Ramos (cell line): ENCODE data around the gene SPATS2.
"Not testable (repeated sequence)": the region's sequence is repeated elsewhere in the genome, so short reads cannot be mapped to it uniquely, and the experiment has no call there.

Experiments used
- in situ Hi-C: fragments of 300-500 bp; cut with MboI; formaldehyde crosslinking; loops from one replicate; pipeline ENCODE4 v1.14.3; 2022; ENCODE audit warnings: low sequenced_read_pairs; ENCODE audit not compliant: unreplicated experiment

Gene SPATS2

GRCh38 chr12:49367381-49368239 is at the start of gene SPATS2:
Gene SPATS2, plus strand, starts transcription at chr12:49367462. Its CDS starts 93,551 bp downstream, at chr12:49461013.
- in situ Hi-C loops, result loop anchor here (10.0 kb wide), 1 partner anchor 157 kb away; no protein-coding TSS in a partner anchor

- in situ Hi-C loops, result not testable (repeated sequence)
These were observed 46.7 kb upstream of the SPATS2 start for GRCh38 chr12:49320411-49321103.

DNA sequence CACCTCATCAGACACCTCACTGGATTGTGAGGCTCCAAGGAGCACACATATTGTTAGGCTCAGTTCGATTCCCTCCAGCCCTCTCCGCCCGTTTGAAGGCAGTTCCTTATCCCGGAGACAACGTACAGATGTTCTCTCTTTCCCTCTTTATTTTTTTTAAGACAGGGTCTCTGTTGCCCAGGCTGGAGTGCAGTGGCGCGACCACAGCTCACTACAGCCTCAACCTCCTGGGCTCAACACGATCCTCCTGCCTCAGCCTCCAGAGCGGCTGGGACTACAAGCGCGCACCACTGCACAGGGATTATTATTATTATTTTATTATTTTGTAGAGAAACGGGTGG is 44.9 kb upstream of the SPATS2 start:
- in situ Hi-C loops, result no loop called here

- in situ Hi-C loops, result no loop called here
These were observed 44.3 kb upstream of the SPATS2 start, which contains the start of gene TROAP for GRCh38 chr12:49322708-49323523. Gene TROAP, plus strand, starts transcription at chr12:49323255. Its CDS starts 354 bp downstream, at chr12:49323609.

DNA sequence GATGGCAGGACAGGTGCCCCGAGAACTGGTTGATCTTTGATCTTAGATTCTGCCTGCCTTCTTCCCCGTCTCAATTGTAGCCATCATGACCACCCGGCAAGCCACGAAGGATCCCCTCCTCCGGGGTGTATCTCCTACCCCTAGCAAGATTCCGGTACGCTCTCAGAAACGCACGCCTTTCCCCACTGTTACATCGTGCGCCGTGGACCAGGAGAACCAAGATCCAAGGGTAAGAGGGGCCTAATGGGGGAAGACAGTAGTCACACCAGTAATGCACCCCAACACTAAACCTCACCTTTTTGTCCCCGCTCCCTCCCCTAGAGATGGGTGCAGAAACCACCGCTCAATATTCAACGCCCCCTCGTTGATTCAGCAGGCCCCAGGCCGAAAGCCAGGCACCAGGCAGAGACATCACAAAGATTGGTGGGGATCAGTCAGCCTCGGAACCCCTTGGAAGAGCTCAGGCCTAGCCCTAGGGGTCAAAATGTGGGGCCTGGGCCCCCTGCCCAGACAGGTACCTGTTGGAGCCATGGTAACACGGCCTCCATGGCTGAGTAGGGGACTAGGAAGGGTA is 43.7 kb upstream of the SPATS2 start:
- in situ Hi-C loops, result no loop called here

GRCh38 chr12:49325606-49326005 is 41.7 kb upstream of the SPATS2 start:
- in situ Hi-C loops, result no loop called here

- in situ Hi-C loops, result no loop called here
These were observed 39.9 kb upstream of the SPATS2 start for GRCh38 chr12:49327368-49327767.

DNA sequence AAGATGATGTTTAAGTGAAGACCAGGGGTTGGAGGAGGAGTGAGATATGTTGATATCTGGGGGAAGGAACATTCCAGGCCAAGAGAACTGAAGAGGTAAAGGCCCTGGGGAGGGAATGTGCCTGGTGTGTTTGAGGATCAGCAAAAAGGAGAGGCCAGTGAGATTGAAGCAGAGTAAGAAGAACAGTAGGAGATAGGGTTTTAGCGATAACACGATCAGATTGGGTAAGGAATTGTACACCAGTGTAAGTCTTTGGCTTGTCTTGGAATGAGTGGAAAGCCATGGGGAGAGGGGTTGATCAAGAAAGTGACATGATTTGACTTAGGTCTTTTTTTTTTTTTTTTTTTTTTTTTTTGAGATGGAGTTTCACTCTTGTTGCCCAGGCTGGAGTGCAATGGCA is 39.4 kb upstream of the SPATS2 start:
- in situ Hi-C loops, result no loop called here

DNA sequence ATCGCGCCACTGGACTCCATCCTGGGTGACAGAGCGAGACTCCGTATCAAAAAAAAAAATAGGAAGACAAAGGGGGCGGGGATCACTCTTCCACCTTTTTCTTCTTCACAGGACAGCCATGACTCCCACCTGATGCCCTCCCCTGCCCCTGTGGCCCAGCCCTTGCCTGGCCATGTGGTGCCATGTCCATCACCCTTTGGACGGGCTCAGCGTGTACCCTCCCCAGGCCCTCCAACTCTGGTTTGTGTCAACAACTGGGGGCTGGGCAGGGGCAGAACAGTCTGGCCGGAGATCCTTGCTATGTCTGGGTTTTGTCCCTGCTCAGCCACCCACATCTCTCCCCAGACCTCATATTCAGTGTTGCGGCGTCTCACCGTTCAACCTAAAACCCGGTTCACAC is 38.4 kb upstream of the SPATS2 start:
- in situ Hi-C loops, result no loop called here

GRCh38 chr12:49330032-49330619 is 37.1 kb upstream of the SPATS2 start:
- in situ Hi-C loops, result no loop called here

- in situ Hi-C loops, result no loop called here
These were observed 36.5 kb upstream of the SPATS2 start for GRCh38 chr12:49330631-49331379.

- in situ Hi-C loops, result no loop called here
These were observed 35.7 kb upstream of the SPATS2 start for GRCh38 chr12:49331380-49332222.

DNA sequence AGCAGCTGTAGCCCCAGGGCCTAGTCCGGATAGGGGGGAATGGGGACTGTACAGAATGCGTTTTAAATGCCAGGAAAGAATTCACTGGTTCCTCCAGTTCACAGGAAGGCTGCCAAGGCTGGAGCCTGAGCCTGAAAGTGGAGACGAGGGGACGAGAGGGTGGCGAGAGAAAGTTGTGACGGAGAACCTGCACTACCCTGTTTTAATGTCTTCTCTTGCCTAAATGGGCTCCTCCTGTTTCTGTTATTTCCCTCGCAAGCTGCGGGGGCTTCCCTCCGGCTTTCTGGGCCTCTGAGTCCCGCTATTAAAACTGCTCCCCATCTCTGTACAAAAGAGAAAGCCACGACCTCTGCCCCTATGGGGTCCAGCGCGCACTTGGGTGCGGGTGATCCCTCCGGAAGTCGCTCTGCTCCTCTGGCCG is 34.8 kb upstream of the SPATS2 start:
- in situ Hi-C loops, result no loop called here

DNA sequence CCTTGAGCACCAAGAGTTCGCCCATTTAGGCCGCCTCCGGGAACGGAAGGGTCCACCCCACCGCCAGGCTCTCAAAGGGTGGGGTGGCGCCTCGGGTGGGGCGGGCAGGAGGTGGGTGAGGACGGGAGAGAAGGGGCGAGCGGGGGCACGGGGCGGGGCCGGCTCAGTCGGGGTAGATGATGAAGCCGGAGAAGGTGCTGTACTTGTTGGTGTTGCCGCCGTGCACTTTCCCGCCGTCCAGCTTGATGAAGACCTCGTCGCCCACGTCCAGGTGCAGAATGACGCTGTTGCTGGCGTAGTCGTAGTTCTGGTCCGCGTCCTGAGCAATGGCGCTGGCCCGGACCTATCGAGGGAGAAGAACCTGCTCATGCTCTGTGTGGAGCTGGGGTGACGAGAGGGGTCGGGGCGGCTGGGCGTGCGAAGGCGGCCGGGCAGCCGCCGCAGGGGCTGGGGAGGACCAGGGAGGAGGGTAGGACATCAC is 34.3 kb upstream of the SPATS2 start:
- in situ Hi-C loops, result no loop called here

DNA sequence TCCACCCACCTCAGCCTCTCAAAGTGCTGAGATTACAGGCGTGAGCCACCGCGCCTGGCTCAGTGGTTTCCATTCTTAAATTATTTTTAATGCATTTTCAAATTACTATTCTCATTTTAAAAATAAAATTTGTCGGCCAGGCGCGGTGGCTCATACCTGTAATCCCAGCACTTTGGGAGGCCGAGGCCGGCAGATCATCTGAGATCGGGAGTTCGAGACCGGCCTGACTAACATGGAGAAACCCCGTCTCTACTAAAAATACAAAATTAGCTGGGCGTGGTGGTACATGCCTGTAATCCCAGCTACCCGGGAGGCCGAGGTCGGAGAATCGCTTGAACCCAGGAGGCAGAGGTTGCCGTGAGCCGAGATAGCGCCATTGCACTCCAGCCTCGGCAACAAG is 33.5 kb upstream of the SPATS2 start:
- in situ Hi-C loops, result not testable (repeated sequence)

- in situ Hi-C loops, result no loop called here
These were observed 33.0 kb upstream of the SPATS2 start for GRCh38 chr12:49334226-49334625.

GRCh38 chr12:49334681-49335080 is 32.6 kb upstream of the SPATS2 start:
- in situ Hi-C loops, result loop anchor here (5.0 kb wide), 1 partner anchor 47 kb away; no protein-coding TSS in a partner anchor
